Head of caudate nucleus (tissue), 42 donors: Measurements from ENCODE around the gene MRPL4.
A peak's percentile ranks its signal among the peaks of the same experiment; 100 is the strongest.
"Not testable (repeated sequence)": the region's sequence is repeated elsewhere in the genome, so short reads cannot be mapped to it uniquely, and the experiment has no call there.

Experiments used
- DNase-seq, 42 donors: peaks; one replicate each; pipeline versions ENCODE4 v3.0.0 to v3.0.0-alpha.2; 2020 to 2021; ENCODE audit warnings: mixed read lengths in 7 of 42
- intact Hi-C: fragments of 100-400 bp; cut with DNase I; formaldehyde crosslinking; loops from one replicate; pipeline ENCODE4 v1.15.0; 2022

The MRPL4 gene

DNA sequence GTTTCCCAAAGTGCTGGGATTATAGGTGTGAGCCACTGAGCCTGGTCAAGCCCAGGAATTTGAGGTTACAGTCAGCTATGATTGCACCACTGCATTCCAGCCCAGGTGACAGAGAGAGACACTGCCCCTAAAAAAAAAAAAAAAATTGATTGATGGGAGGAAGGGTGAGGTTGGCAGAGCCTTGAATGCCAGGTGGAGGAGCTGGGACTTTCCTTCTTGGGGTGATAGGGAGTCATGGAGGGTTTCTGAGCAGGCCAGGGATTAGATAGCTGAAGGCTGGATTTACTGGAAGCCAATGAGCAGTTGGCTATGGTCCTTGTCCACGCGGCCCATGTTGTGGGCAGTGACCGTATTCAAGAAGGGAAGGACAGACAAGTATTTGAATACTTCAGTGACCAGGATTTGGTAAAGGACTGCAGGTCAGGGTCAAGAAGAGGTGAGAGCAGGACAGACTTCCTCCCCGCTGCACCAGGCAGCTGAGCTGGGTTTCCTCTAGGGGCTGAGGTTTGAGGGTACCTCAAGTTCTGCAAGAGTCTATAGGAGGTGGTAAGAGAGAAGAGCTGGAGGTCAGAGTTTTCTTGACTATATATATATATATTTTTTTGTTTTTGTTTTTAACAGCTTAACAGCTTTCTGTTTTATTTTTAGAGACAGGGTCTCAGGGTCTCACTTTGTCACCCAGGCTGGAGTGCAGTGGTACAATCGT lies 27.9 kb downstream of the MRPL4 start:
- intact Hi-C loops, result no loop called here
- DNase-seq, result no peak

DNA sequence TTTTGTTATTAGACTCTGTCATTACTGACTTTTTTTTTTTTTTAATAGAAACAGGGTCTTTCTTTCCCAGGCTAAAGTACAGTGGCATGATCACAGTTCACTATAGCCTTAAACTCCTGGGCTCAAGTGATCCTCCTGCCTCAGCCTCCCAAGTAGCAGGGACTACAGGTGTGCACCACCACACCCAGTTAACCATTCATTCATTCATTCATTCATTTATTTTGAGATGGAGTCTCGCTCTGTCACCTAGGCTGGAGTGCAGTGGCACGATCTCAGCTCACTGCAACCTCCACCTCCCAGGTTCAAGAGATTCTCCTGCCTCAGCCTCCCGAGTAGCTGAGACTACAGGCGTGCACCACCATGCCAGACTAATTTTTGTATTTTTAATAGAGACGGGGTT lies 30.0 kb downstream of the MRPL4 start:
- intact Hi-C loops, DNase-seq: not testable (repeated sequence)

DNA sequence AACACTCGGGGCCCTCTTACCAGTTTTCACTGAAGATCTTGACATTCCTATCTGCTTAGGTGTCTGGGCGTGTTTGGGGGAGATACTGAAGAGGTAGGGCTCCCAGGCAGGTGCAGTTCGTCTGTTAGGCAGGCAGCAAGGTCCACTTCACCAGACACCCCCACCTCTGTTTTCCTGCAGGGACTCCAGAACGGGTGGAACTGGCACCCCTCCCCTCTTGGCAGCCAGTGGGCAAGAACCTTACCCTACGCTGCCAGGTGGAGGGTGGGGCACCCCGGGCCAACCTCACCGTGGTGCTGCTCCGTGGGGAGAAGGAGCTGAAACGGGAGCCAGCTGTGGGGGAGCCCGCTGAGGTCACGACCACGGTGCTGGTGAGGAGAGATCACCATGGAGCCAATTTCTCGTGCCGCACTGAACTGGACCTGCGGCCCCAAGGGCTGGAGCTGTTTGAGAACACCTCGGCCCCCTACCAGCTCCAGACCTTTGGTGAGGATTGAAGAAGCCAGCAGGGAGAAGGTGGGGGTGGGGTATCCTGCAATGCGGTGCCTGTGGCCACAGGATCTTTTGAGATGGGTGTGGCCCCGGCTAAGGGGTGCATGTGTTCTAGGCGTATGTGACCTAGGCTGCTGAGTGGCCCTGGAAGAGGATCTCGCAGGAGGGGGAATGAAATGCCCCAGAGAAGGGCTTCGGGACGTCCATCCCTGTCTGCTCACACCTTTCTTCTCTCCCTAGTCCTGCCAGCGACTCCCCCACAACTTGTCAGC lies 31.5 kb downstream of the MRPL4 start:
- intact Hi-C loops, result no loop called here
- DNase-seq, result no peak

DNA sequence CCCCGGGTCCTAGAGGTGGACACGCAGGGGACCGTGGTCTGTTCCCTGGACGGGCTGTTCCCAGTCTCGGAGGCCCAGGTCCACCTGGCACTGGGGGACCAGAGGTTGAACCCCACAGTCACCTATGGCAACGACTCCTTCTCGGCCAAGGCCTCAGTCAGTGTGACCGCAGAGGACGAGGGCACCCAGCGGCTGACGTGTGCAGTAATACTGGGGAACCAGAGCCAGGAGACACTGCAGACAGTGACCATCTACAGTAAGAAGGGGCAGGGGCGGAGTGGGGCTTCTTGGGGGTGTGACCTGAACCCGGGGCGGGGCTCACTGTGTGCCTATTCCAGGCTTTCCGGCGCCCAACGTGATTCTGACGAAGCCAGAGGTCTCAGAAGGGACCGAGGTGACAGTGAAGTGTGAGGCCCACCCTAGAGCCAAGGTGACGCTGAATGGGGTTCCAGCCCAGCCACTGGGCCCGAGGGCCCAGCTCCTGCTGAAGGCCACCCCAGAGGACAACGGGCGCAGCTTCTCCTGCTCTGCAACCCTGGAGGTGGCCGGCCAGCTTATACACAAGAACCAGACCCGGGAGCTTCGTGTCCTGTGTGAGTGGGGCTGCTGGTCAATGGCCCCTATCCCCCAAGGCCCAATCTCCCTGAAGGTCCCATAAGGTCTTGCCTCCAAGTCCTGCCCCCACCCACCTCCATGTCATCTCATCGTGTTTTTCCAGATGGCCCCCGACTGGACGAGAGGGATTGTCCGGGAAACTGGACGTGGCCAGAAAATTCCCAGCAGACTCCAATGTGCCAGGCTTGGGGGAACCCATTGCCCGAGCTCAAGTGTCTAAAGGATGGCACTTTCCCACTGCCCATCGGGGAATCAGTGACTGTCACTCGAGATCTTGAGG lies 32.3 kb downstream of the MRPL4 start:
- intact Hi-C loops, result no loop called here
- DNase-seq, result no peak

DNA sequence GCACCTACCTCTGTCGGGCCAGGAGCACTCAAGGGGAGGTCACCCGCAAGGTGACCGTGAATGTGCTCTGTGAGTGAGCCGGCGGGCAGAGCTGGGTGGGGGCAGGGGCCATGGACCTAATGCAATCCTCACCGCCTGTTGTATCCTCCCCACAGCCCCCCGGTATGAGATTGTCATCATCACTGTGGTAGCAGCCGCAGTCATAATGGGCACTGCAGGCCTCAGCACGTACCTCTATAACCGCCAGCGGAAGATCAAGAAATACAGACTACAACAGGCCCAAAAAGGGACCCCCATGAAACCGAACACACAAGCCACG lies 32.9 kb downstream of the MRPL4 start:
- intact Hi-C loops, result no loop called here
- DNase-seq, result no peak

DNA sequence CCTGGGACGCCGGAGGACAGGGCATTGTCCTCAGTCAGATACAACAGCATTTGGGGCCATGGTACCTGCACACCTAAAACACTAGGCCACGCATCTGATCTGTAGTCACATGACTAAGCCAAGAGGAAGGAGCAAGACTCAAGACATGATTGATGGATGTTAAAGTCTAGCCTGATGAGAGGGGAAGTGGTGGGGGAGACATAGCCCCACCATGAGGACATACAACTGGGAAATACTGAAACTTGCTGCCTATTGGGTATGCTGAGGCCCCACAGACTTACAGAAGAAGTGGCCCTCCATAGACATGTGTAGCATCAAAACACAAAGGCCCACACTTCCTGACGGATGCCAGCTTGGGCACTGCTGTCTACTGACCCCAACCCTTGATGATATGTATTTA lies 33.4 kb downstream of the MRPL4 start:
- no peak for DNase-seq
- intact Hi-C loops, result no loop called here

DNA sequence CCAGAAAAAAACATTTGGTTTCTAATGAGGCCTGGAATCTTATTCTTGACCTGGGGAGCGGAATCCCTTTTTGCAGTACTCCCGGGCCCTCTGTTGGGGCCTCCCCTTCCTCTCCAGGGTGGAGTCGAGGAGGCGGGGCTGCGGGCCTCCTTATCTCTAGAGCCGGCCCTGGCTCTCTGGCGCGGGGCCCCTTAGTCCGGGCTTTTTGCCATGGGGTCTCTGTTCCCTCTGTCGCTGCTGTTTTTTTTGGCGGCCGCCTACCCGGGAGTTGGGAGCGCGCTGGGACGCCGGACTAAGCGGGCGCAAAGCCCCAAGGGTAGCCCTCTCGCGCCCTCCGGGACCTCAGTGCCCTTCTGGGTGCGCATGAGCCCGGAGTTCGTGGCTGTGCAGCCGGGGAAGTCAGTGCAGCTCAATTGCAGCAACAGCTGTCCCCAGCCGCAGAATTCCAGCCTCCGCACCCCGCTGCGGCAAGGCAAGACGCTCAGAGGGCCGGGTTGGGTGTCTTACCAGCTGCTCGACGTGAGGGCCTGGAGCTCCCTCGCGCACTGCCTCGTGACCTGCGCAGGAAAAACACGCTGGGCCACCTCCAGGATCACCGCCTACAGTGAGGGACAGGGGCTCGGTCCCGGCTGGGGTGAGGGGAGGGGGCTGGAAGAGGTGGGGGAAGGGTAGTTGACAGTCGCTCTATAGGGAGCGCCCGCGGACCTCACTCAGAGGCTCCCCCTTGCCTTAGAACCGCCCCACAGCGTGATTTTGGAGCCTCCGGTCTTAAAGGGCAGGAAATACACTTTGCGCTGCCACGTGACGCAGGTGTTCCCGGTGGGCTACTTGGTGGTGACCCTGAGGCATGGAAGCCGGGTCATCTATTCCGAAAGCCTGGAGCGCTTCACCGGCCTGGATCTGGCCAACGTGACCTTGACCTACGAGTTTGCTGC lies 35.1 kb downstream of the MRPL4 start, which contains the start of gene ICAM4:
Gene ICAM4, plus strand, starts transcription at position 153 of the 935 bp plus-strand sequence. Its CDS starts 58 bp downstream, at position 211.
- no peak for DNase-seq
- intact Hi-C loops, result no loop called here

DNA sequence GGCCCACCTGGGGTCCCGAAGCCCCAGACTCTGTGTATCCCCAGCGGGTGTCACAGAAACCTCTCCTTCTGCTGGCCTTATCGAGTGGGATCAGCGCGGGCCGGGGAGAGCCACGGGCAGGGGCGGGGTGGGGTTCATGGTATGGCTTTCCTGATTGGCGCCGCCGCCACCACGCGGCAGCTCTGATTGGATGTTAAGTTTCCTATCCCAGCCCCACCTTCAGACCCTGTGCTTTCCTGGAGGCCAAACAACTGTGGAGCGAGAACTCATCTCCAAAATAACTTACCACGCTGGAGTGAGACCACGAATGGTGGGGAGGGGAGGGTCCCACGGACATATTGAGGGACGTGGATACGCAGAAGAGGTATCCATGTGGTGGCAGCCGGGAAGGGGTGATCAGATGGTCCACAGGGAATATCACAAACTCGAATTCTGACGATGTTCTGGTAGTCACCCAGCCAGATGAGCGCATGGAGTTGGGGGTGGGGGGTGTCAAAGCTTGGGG lies 36.7 kb downstream of the MRPL4 start:
- DNase-seq, result peak; percentile 42 to 88 (median 68)
- intact Hi-C loops, result no loop called here

DNA sequence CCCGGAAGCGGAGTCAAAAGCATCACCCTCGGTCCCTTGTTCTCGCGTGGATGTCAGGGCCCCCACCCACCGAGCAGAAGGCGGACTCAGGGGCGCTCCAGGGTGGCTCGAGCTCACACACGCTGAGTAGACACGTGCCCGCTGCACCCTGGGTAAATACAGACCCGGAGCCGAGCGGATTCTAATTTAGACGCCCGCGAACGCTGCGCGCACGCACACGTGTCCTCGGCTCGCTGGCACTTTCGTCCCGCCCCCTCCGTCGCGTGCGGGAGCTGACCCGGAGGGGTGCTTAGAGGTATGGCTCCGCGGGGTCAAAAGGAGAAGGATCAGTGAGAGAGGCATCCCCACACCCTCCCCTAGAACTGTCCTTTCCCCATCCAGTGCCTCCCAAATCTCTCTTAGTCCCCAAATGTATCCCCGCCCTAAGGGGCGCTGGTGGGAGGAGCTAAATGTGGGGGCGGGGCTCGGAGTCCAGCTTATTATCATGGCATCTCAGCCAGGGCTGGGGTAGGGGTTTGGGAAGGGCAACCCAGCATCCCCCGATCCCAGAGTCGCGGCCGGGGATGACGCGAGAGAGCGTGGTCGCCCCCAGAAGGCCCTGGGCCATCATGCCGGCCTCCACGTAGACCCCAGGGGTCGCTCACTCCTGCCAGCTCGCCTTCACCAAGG lies 37.3 kb downstream of the MRPL4 start:
- peak in 39 of 42 donors; percentile 23 to 82 (median 64) for DNase-seq
- intact Hi-C loops, result no loop called here

DNA sequence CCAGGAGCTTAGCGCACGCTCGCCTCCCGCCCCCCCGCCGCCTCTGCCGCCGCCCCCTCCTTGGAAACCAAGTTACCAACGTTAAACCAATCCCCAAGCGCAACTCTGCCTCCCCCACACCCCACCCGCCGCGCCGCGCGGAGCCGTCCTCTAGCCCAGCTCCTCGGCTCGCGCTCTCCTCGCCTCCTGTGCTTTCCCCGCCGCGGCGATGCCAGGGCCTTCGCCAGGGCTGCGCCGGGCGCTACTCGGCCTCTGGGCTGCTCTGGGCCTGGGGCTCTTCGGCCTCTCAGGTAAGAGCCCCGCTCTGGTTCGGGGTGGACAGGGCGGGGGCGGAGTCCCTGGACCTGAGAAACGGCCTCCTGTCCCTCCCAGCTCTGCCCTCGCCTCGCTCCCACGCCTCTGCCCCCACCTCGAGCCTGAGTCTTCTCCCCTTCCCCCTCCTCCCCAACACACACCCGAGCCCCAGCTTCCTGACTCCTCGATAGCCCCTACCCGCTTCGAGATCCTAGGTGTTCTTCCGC lies 37.9 kb downstream of the MRPL4 start, which contains the start of gene ICAM5:
Gene ICAM5, plus strand, starts transcription at position 117 of the 521 bp plus-strand sequence. Its CDS starts 92 bp downstream, at position 209.
- peak; percentile 21 to 90 (median 73) for DNase-seq
- intact Hi-C loops, result no loop called here

DNA sequence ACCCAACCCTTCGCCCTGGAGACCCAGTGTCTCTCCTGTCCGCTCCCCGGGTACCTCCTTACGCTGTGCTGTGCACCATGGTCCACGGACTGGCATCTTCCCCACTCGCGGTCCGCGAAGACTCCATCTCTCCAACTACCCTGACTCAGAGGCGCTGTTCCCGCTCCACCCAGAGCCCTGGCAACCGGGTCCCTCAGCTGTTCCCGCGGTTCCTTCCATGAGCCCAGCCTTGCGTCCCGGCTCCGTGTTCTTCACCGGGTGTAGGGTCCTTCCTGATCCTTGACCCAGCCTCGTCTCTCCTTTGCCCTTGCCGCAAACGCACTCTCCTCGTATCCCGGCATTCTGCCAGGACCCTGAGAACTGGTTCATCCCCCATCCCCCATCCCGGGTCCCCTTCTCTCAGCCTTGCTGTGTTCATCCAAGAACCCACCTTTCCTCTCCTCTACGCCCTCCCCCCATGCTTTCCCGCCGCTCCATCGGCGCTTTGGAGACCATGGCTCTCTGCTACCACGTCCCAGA lies 38.4 kb downstream of the MRPL4 start:
- peak in 16 of 42 donors; percentile 13 to 56 (median 40) for DNase-seq
- intact Hi-C loops, result no loop called here

DNA sequence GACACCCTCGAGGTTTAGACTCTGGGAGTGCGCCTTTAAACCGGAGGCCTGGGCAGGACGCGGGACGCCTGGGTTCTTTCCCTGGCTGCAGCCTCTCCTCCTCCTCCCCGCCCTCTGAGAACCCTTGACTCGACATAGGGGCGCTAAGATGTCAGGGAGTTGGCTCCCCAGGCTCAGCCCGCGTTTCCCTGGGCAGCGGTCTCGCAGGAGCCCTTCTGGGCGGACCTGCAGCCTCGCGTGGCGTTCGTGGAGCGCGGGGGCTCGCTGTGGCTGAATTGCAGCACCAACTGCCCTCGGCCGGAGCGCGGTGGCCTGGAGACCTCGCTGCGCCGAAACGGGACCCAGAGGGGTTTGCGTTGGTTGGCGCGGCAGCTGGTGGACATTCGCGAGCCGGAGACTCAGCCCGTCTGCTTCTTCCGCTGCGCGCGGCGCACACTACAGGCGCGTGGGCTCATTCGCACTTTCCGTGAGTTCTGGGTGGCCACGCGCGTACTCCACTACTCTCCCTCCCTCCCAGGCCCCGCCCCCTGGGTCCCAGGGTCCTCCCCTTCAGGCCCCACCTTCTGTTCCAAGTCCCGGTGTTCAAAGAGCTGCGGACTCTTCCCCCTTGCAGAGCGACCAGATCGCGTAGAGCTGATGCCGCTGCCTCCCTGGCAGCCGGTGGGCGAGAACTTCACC lies 39.0 kb downstream of the MRPL4 start:
- peak; percentile 21 to 92 (median 76) for DNase-seq
- intact Hi-C loops, result no loop called here

DNA sequence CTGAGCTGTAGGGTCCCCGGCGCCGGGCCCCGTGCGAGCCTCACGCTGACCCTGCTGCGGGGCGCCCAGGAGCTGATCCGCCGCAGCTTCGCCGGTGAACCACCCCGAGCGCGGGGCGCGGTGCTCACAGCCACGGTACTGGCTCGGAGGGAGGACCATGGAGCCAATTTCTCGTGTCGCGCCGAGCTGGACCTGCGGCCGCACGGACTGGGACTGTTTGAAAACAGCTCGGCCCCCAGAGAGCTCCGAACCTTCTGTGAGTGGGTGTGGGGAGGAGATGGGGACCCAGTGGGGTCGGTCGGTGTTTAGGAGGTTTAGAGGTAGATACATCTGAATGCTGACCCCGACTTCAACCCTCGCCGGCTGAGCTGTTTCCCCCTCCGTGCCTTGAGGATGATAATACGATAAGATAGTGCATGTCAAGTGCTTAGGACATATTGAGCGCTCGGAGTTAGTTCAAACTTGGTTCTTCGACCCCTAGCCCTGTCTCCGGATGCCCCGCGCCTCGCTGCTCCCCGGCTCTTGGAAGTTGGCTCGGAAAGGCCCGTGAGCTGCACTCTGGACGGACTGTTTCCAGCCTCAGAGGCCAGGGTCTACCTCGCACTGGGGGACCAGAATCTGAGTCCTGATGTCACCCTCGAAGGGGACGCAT lies 39.7 kb downstream of the MRPL4 start:
- intact Hi-C loops, result no loop called here

DNA sequence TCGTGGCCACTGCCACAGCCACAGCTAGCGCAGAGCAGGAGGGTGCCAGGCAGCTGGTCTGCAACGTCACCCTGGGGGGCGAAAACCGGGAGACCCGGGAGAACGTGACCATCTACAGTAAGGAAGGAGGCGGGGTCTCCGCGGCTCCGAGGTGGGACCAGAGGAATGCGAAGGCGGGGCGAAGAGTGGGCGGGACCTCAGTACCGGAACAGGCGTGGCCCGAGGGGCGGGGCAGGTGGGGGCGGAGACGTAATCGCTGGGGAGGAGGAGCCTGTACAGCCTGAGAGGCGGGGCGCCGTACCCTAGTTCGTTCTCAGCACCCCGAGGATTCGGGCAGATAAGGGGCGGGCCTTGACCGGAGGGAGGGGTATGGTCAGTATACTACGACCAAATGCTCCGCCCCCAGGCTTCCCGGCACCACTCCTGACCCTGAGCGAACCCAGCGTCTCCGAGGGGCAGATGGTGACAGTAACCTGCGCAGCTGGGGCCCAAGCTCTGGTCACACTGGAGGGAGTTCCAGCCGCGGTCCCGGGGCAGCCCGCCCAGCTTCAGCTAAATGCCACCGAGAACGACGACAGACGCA lies 40.3 kb downstream of the MRPL4 start:
- DNase-seq, result peak; percentile 20 to 80 (median 62)
- intact Hi-C loops, result no loop called here

More for the DNA sequence above, 39.7 kb downstream of the MRPL4 start:
- no peak for DNase-seq

DNA sequence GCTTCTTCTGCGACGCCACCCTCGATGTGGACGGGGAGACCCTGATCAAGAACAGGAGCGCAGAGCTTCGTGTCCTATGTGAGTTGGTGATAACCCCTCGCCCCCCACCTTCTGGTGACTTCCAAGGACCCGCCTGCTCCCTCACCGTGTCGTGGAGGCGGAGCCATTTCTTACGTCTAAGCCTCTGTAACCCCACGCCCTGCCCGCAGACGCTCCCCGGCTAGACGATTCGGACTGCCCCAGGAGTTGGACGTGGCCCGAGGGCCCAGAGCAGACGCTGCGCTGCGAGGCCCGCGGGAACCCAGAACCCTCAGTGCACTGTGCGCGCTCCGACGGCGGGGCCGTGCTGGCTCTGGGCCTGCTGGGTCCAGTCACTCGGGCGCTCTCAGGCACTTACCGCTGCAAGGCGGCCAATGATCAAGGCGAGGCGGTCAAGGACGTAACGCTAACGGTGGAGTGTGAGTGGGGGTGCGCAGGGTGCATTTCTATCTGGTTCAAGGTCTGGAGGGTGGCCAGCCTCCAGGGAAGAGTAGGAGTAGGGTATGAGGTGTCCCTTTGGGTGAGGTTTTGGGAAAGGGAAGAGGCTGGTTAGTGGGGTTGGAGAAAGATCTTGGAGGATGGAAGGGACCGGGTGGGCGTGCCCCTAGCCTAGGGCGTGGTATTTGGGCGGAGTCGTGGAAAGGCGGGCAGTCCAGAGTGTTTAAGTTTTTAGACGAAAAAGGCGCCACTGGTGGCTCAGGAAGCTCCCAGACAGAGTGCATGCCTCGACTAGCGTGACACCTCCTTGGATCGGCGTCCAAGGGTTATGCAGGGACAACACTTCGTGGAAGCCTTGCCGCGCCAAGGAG lies 41.0 kb downstream of the MRPL4 start:
- intact Hi-C loops, result no loop called here
- DNase-seq, result no peak
